GM12874 (cell line): Measurements from ENCODE around the gene CDK19.

Experiments
- CTCF ChIP-seq: IDR thresholded peaks from 2 replicates; pipeline ENCODE4 v1.5.1; 2011; ENCODE audit warnings: low read depth, mild to moderate bottlenecking, control low read depth, low read length, moderate library complexity; ENCODE audit not compliant: insufficient read depth

CDK19 gene

GRCh38 chr6:110728501-110728900, 86.8 kb downstream of the CDK19 start:
- no peak for TF ChIP-seq CTCF

GRCh38 chr6:110723017-110723416, 92.3 kb downstream of the CDK19 start:
- no peak for TF ChIP-seq CTCF

- no peak for TF ChIP-seq CTCF
These were observed 95.2 kb downstream of the CDK19 start for GRCh38 chr6:110720066-110720465.

- no peak for TF ChIP-seq CTCF
These were observed 101.1 kb downstream of the CDK19 start for GRCh38 chr6:110714143-110714542.

GRCh38 chr6:110712238-110712637, 103.0 kb downstream of the CDK19 start:
- no peak for TF ChIP-seq CTCF

- TF ChIP-seq CTCF: no peak
These were observed 105.2 kb downstream of the CDK19 start for GRCh38 chr6:110710115-110710514.

- no peak for TF ChIP-seq CTCF
These were observed 106.8 kb downstream of the CDK19 start for GRCh38 chr6:110708295-110708950.
